ENCODE measurements around the gene COL21A1. TPM values are rescaled to one million over a fixed set of nuclear protein-coding genes. Genes with fewer than 3 reads are reported as not detected.

The COL21A1 gene
- total and polyA plus RNA-seq, 2 of the 13 experiments (the other 11 are each of a cell fraction or from before 2014, with no cell fraction given): 0.13 TPM; not detected in 1

DNA sequence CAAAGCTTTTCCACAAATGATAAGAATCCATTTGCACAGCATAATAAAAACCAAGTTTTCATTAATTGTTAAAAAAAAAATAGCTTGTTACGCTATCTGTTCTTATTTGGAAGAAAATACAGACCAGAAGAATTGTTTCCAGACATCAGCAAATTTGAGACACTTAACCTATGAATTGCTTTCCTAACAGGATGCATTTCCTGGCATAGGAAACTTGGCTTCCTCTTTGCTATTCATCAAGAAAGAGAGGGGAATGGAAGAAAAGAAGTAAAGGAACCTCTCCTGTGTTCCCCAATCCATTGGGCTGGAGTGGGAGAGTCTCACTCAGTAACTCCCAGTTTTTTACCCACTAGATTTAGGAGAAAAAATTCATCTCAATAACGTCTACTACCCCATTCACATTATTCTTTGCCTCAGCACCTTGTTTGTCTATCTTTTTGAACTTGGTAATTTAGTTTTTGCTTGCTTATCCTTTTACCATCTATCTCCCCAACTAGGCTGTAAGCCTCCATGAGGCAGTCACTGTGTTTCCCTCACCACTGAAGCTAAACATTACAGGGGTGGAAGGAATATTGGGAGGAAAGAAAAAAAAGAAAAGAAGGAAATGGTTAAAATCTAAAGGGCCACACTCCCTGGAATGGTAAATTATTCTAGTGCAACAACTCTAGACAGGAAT, 150.3 kb downstream of the COL21A1 start (continued):
- TF ChIP-seq SRSF9 (IDR thresholded peaks at IDR 0.05; ENCODE audit: borderline replicate concordance, insufficient read depth, low read depth, low read length, poor library complexity, severe bottlenecking) (no peak), EED (CRISPR knock-in tag; IDR thresholded peaks at IDR 0.05) (no peak), MTA3 (CRISPR knock-in tag; IDR thresholded peaks at IDR 0.05) (no peak), RFX5 (IDR thresholded peaks at IDR 0.05; ENCODE audit: low read depth, low read length) (no peak), ZFP91 (CRISPR knock-in tag; IDR thresholded peaks at IDR 0.05; ENCODE audit: borderline replicate concordance) (no peak)
- TF ChIP-seq, protein P1, sequence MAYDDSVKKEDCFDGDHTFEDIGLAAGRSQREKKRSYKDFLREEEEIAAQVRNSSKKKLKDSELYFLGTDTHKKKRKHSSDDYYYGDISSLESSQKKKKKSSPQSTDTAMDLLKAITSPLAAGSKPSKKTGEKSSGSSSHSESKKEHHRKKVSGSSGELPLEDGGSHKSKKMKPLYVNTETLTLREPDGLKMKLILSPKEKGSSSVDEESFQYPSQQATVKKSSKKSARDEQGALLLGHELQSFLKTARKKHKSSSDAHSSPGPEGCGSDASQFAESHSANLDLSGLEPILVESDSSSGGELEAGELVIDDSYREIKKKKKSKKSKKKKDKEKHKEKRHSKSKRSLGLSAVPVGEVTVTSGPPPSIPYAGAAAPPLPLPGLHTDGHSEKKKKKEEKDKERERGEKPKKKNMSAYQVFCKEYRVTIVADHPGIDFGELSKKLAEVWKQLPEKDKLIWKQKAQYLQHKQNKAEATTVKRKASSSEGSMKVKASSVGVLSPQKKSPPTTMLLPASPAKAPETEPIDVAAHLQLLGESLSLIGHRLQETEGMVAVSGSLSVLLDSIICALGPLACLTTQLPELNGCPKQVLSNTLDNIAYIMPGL (CRISPR knock-in tag; IDR thresholded peaks at IDR 0.05; ENCODE audit: borderline replicate concordance in 1 of 2, low read depth in 1 of 2): no peak
- TF ChIP-seq, protein P2, sequence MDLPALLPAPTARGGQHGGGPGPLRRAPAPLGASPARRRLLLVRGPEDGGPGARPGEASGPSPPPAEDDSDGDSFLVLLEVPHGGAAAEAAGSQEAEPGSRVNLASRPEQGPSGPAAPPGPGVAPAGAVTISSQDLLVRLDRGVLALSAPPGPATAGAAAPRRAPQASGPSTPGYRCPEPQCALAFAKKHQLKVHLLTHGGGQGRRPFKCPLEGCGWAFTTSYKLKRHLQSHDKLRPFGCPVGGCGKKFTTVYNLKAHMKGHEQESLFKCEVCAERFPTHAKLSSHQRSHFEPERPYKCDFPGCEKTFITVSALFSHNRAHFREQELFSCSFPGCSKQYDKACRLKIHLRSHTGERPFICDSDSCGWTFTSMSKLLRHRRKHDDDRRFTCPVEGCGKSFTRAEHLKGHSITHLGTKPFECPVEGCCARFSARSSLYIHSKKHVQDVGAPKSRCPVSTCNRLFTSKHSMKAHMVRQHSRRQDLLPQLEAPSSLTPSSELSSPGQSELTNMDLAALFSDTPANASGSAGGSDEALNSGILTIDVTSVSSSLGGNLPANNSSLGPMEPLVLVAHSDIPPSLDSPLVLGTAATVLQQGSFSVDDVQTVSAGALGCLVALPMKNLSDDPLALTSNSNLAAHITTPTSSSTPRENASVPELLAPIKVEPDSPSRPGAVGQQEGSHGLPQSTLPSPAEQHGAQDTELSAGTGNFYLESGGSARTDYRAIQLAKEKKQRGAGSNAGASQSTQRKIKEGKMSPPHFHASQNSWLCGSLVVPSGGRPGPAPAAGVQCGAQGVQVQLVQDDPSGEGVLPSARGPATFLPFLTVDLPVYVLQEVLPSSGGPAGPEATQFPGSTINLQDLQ (CRISPR knock-in tag; IDR thresholded peaks at IDR 0.05): no peak

All from HepG2 (cell line).